ENCODE data around the gene SRSF1.

SRSF1 gene

GRCh38 chr17:57985675-57985974 is 21.4 kb downstream of the SRSF1 start:
- peaks cover 15% of the 10 kb centered on the region for H3K79me1 ChIP-seq (ENCODE audit: low read length)
- no peak overlapping the region for H3K4ac ChIP-seq (ENCODE audit: low read depth, low read length)
- no peak overlapping the region for H3K18ac ChIP-seq (ENCODE audit: low read length)
- peaks cover 13% of the 10 kb centered on the region for H3K79me2 ChIP-seq (ENCODE audit: control insufficient read depth, insufficient read depth, low read length, poor library complexity)
- no peak overlapping the region for H2BK5ac ChIP-seq (ENCODE audit: low read depth, low read length, poor library complexity)
- no peak overlapping the region for H4K12ac ChIP-seq (ENCODE audit: low read depth, low read length)
- WGBS (ENCODE audit: extremely low coverage, insufficient coverage, insufficient read length) = no CpG with 5 or more reads among the region's 1 CpG
- H2AK5ac ChIP-seq (ENCODE audit: low read length) = no peak overlapping the region
- H2AFZ ChIP-seq (ENCODE audit: insufficient read depth, low read length, poor library complexity) = no peak overlapping the region
- no peaks in the 10 kb centered on the region for H3K27me3 ChIP-seq (ENCODE audit: insufficient read depth, low read length)
- peaks cover 6 to 7% of the 10 kb centered on the region in 2 experiments for H3K36me3 ChIP-seq (ENCODE audit: control insufficient read depth in 1 of 2, insufficient read depth in 2 of 2, low read length in 2 of 2)
- no peaks in the 10 kb centered on the region for H3K9me3 ChIP-seq (ENCODE audit: insufficient read depth, low read depth, low read length)
- H3K23ac ChIP-seq (ENCODE audit: low read length) = no peak overlapping the region
- peak in 1 of 2 donors; percentile 50 for DNase-seq
- no peak overlapping the region for H3K27ac ChIP-seq (ENCODE audit: low read depth, low read length)
- H4K8ac ChIP-seq (ENCODE audit: low read depth, low read length) = no peak overlapping the region
- no peak overlapping the region for H3K4me3 ChIP-seq (ENCODE audit: low read depth, low read length)
- no peak overlapping the region for H2BK12ac ChIP-seq (ENCODE audit: low read length)
- H3K4me2 ChIP-seq (ENCODE audit: low read length) = no peak overlapping the region
- no peak overlapping the region for H3K14ac ChIP-seq (ENCODE audit: low read length)
- H4K91ac ChIP-seq (ENCODE audit: low read depth, low read length) = no peak overlapping the region
- no peak overlapping the region for H2BK120ac ChIP-seq (ENCODE audit: insufficient read depth, low read length, poor library complexity)
- peaks cover 3 to 6% of the 10 kb centered on the region in 2 experiments for H3K4me1 ChIP-seq (ENCODE audit: control insufficient read depth in 1 of 2, insufficient read depth in 2 of 2, low read length in 2 of 2)
- no peak overlapping the region for H3K9ac ChIP-seq (ENCODE audit: low read length)

- WGBS (ENCODE audit: extremely low coverage, insufficient coverage, insufficient read length) = no CpG with 5 or more reads among the region's 4 CpGs
- no peak overlapping the region for H3K14ac ChIP-seq (ENCODE audit: low read length)
- no peak overlapping the region for H4K12ac ChIP-seq (ENCODE audit: low read depth, low read length)
- H2AK5ac ChIP-seq (ENCODE audit: low read length) = no peak overlapping the region
- DNase-seq = peak; percentile 28 to 55
- H3K23ac ChIP-seq (ENCODE audit: low read length) = no peak overlapping the region
- H3K36me3 ChIP-seq (ENCODE audit: control insufficient read depth in 1 of 2, insufficient read depth in 2 of 2, low read length in 2 of 2) = peaks cover 6 to 10% of the 10 kb centered on the region in 2 experiments
- no peak overlapping the region for H3K4me3 ChIP-seq (ENCODE audit: low read depth, low read length)
- no peaks in the 10 kb centered on the region for H3K27me3 ChIP-seq (ENCODE audit: insufficient read depth, low read length)
- no peak overlapping the region for H3K9ac ChIP-seq (ENCODE audit: low read length)
- peaks cover 3 to 6% of the 10 kb centered on the region in 2 experiments for H3K4me1 ChIP-seq (ENCODE audit: control insufficient read depth in 1 of 2, insufficient read depth in 2 of 2, low read length in 2 of 2)
- H3K79me1 ChIP-seq (ENCODE audit: low read length) = peaks cover 15% of the 10 kb centered on the region
- no peak overlapping the region for H2AFZ ChIP-seq (ENCODE audit: insufficient read depth, low read length, poor library complexity)
- H3K9me3 ChIP-seq (ENCODE audit: insufficient read depth, low read depth, low read length) = no peaks in the 10 kb centered on the region
- no peak overlapping the region for H3K18ac ChIP-seq (ENCODE audit: low read length)
- no peak overlapping the region for H3K27ac ChIP-seq (ENCODE audit: low read depth, low read length)
- no peak overlapping the region for H4K91ac ChIP-seq (ENCODE audit: low read depth, low read length)
- H3K79me2 ChIP-seq (ENCODE audit: control insufficient read depth, insufficient read depth, low read length, poor library complexity) = peaks cover 13% of the 10 kb centered on the region
- no peak overlapping the region for H2BK5ac ChIP-seq (ENCODE audit: low read depth, low read length, poor library complexity)
- no peak overlapping the region for H2BK12ac ChIP-seq (ENCODE audit: low read length)
- no peak overlapping the region for H4K8ac ChIP-seq (ENCODE audit: low read depth, low read length)
- no peak overlapping the region for H3K4ac ChIP-seq (ENCODE audit: low read depth, low read length)
- no peak overlapping the region for H2BK120ac ChIP-seq (ENCODE audit: insufficient read depth, low read length, poor library complexity)
- peak overlapping the region; percentile 23 for H3K4me2 ChIP-seq (ENCODE audit: low read length)
These were observed 21.9 kb downstream of the SRSF1 start for GRCh38 chr17:57984936-57985674.

- no peaks in the 10 kb centered on the region for H3K27me3 ChIP-seq (ENCODE audit: insufficient read depth, low read length)
- H2AFZ ChIP-seq (ENCODE audit: insufficient read depth, low read length, poor library complexity) = no peak overlapping the region
- H3K27ac ChIP-seq (ENCODE audit: low read depth, low read length) = no peak overlapping the region
- H2BK5ac ChIP-seq (ENCODE audit: low read depth, low read length, poor library complexity) = no peak overlapping the region
- no peak overlapping the region for H4K8ac ChIP-seq (ENCODE audit: low read depth, low read length)
- no peak overlapping the region for H2BK12ac ChIP-seq (ENCODE audit: low read length)
- peaks cover 3 to 6% of the 10 kb centered on the region in 2 experiments for H3K4me1 ChIP-seq (ENCODE audit: control insufficient read depth in 1 of 2, insufficient read depth in 2 of 2, low read length in 2 of 2)
- H3K4me3 ChIP-seq (ENCODE audit: low read depth, low read length) = no peak overlapping the region
- peak; percentile 4 to 66 for DNase-seq
- H4K91ac ChIP-seq (ENCODE audit: low read depth, low read length) = no peak overlapping the region
- H3K23ac ChIP-seq (ENCODE audit: low read length) = no peak overlapping the region
- H3K14ac ChIP-seq (ENCODE audit: low read length) = no peak overlapping the region
- no peak overlapping the region for H4K12ac ChIP-seq (ENCODE audit: low read depth, low read length)
- no peak overlapping the region for H2AK5ac ChIP-seq (ENCODE audit: low read length)
- H3K79me2 ChIP-seq (ENCODE audit: control insufficient read depth, insufficient read depth, low read length, poor library complexity) = peaks cover 13% of the 10 kb centered on the region
- peaks cover 9 to 13% of the 10 kb centered on the region in 2 experiments for H3K36me3 ChIP-seq (ENCODE audit: control insufficient read depth in 1 of 2, insufficient read depth in 2 of 2, low read length in 2 of 2)
- peaks cover 15% of the 10 kb centered on the region for H3K79me1 ChIP-seq (ENCODE audit: low read length)
- no CpG with 5 or more reads among the region's 4 CpGs for WGBS (ENCODE audit: extremely low coverage, insufficient coverage, insufficient read length)
- H3K9me3 ChIP-seq (ENCODE audit: insufficient read depth, low read depth, low read length) = no peaks in the 10 kb centered on the region
- H3K18ac ChIP-seq (ENCODE audit: low read length) = no peak overlapping the region
- H3K4me2 ChIP-seq (ENCODE audit: low read length) = no peak overlapping the region
- H2BK120ac ChIP-seq (ENCODE audit: insufficient read depth, low read length, poor library complexity) = no peak overlapping the region
- H3K9ac ChIP-seq (ENCODE audit: low read length) = no peak overlapping the region
- no peak overlapping the region for H3K4ac ChIP-seq (ENCODE audit: low read depth, low read length)
These were observed 22.7 kb downstream of the SRSF1 start for GRCh38 chr17:57984261-57984890.

GRCh38 chr17:57983446-57983845 is 23.6 kb downstream of the SRSF1 start:
- no peak overlapping the region for H3K18ac ChIP-seq (ENCODE audit: low read length)
- no peak overlapping the region for H2BK5ac ChIP-seq (ENCODE audit: low read depth, low read length, poor library complexity)
- H4K12ac ChIP-seq (ENCODE audit: low read depth, low read length) = no peak overlapping the region
- no peak overlapping the region for H4K8ac ChIP-seq (ENCODE audit: low read depth, low read length)
- H4K91ac ChIP-seq (ENCODE audit: low read depth, low read length) = no peak overlapping the region
- H3K4me1 ChIP-seq (ENCODE audit: control insufficient read depth in 1 of 2, insufficient read depth in 2 of 2, low read length in 2 of 2) = peaks cover 0 to under 1% of the 10 kb centered on the region in 2 experiments
- H3K9me3 ChIP-seq (ENCODE audit: insufficient read depth, low read depth, low read length) = no peaks in the 10 kb centered on the region
- no peak overlapping the region for H3K14ac ChIP-seq (ENCODE audit: low read length)
- no peak overlapping the region for H3K4me2 ChIP-seq (ENCODE audit: low read length)
- H2BK12ac ChIP-seq (ENCODE audit: low read length) = no peak overlapping the region
- peaks cover 13% of the 10 kb centered on the region for H3K79me1 ChIP-seq (ENCODE audit: low read length)
- H3K4ac ChIP-seq (ENCODE audit: low read depth, low read length) = no peak overlapping the region
- H3K79me2 ChIP-seq (ENCODE audit: control insufficient read depth, insufficient read depth, low read length, poor library complexity) = peaks cover 12% of the 10 kb centered on the region
- H3K9ac ChIP-seq (ENCODE audit: low read length) = no peak overlapping the region
- DNase-seq = no peak
- H3K27ac ChIP-seq (ENCODE audit: low read depth, low read length) = no peak overlapping the region
- no peak overlapping the region for H3K4me3 ChIP-seq (ENCODE audit: low read depth, low read length)
- H3K27me3 ChIP-seq (ENCODE audit: insufficient read depth, low read length) = no peaks in the 10 kb centered on the region
- H2AFZ ChIP-seq (ENCODE audit: insufficient read depth, low read length, poor library complexity) = no peak overlapping the region
- peaks cover 12 to 16% of the 10 kb centered on the region in 2 experiments for H3K36me3 ChIP-seq (ENCODE audit: control insufficient read depth in 1 of 2, insufficient read depth in 2 of 2, low read length in 2 of 2)
- H2BK120ac ChIP-seq (ENCODE audit: insufficient read depth, low read length, poor library complexity) = no peak overlapping the region
- no peak overlapping the region for H3K23ac ChIP-seq (ENCODE audit: low read length)
- no CpG with 5 or more reads among the region's 1 CpG for WGBS (ENCODE audit: extremely low coverage, insufficient coverage, insufficient read length)
- H2AK5ac ChIP-seq (ENCODE audit: low read length) = no peak overlapping the region

Data from trophoblast cell (in vitro differentiated cells and primary cell).